GM12874 (cell line): ENCODE measurements around the gene SULT1C3.

Experiments
- CTCF ChIP-seq: IDR thresholded peaks from 2 replicates; pipeline ENCODE4 v1.5.1; 2011; ENCODE audit warnings: low read depth, mild to moderate bottlenecking, control low read depth, low read length, moderate library complexity; ENCODE audit not compliant: insufficient read depth

Gene SULT1C3

GRCh38 chr2:108263401-108263800, 23.6 kb downstream of the SULT1C3 start:
- TF ChIP-seq CTCF, result no peak

GRCh38 chr2:108266218-108266617, 26.4 kb downstream of the SULT1C3 start:
- no peak for TF ChIP-seq CTCF

- no peak for TF ChIP-seq CTCF
These were observed 27.3 kb downstream of the SULT1C3 start for GRCh38 chr2:108267101-108267500.

GRCh38 chr2:108268001-108268400, 28.2 kb downstream of the SULT1C3 start:
- TF ChIP-seq CTCF, result no peak

GRCh38 chr2:108270346-108270745, 30.6 kb downstream of the SULT1C3 start:
- no peak for TF ChIP-seq CTCF

- no peak for TF ChIP-seq CTCF
These were observed 31.2 kb downstream of the SULT1C3 start for GRCh38 chr2:108270768-108271506.

GRCh38 chr2:108271691-108272253, 32.0 kb downstream of the SULT1C3 start:
- no peak for TF ChIP-seq CTCF
